Immature natural killer cell (primary cell): Measurements from ENCODE around the gene NOS3. TPM values are rescaled to one million over a fixed set of nuclear protein-coding genes. Genes with fewer than 3 reads are reported as not detected.

Experiments
- DNase-seq, 3 donors: peaks; one replicate each; pipeline ENCODE4 v3.0.0; 2022; ENCODE audit warnings: mixed read lengths in 1 of 3
- H3K27ac Mint-ChIP-seq, 6 donors: one replicate each; pipeline ENCODE4 v1.8.0; 2020; ENCODE audit warnings: mixed read lengths in 6 of 6, mild to moderate bottlenecking in 5 of 6, inconsistent platforms in 4 of 6, moderate library complexity in 3 of 6
- H3K27me3 Mint-ChIP-seq, 3 donors: one replicate each; pipeline ENCODE4 v1.8.0; 2020 to 2021; ENCODE audit warnings: low read depth in 3 of 3, mild to moderate bottlenecking in 3 of 3, mixed read lengths in 3 of 3, moderate library complexity in 3 of 3, inconsistent platforms in 1 of 3
- H3K36me3 Mint-ChIP-seq, 3 donors: one replicate each; pipeline ENCODE4 v1.8.0; 2020; ENCODE audit warnings: mixed read lengths in 3 of 3, inconsistent platforms in 2 of 3, mild to moderate bottlenecking in 2 of 3
- H3K4me1 Mint-ChIP-seq, 2 donors: one replicate each; pipeline ENCODE4 v1.8.0; 2020; ENCODE audit warnings: inconsistent platforms in 2 of 2, mild to moderate bottlenecking in 2 of 2, mixed read lengths in 2 of 2, moderate library complexity in 1 of 2
- H3K4me3 Mint-ChIP-seq, 5 donors: one replicate each; pipeline ENCODE4 v1.8.0; 2020; ENCODE audit warnings: mild to moderate bottlenecking in 5 of 5, mixed read lengths in 5 of 5, inconsistent platforms in 3 of 5, moderate library complexity in 3 of 5
- H3K9me3 Mint-ChIP-seq, 6 donors: one replicate each; pipeline ENCODE4 v1.8.0; 2020; ENCODE audit warnings: mild to moderate bottlenecking in 6 of 6, mixed read lengths in 6 of 6, inconsistent platforms in 4 of 6, moderate library complexity in 3 of 6
- polyA plus RNA-seq, 3 donors: library from polyadenylated mRNA; unstranded; fragments of 300-500 nt; fragmentation: Illumina TruSeq; gene quantifications; one replicate each; pipeline ENCODE4 v1.2.3, GENCODE V29; 2021

NOS3 gene
- polyA plus RNA-seq, 3 donors from 2014 or later: 0.21 to 4.9 (median 2.4) TPM

DNA sequence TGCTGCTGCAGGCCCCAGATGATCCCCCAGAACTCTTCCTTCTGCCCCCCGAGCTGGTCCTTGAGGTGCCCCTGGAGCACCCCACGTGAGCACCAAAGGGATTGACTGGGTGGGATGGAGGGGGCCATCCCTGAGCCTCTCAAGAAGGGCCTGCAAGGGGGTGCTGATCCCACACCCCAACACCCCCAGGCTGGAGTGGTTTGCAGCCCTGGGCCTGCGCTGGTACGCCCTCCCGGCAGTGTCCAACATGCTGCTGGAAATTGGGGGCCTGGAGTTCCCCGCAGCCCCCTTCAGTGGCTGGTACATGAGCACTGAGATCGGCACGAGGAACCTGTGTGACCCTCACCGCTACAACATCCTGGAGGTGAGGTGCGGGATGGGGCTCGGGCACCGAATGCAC is 8.2 kb downstream of the NOS3 start:
- DNase-seq: no peak
- no peak overlapping the region for H3K4me3 Mint-ChIP-seq
- peak overlapping the region in 4 of 6 donors; percentile 19 to 82 (median 70) for H3K27ac Mint-ChIP-seq
- no peaks in the 10 kb centered on the region for H3K9me3 Mint-ChIP-seq
- no peaks in the 10 kb centered on the region for H3K36me3 Mint-ChIP-seq
- H3K4me1 Mint-ChIP-seq: peaks cover 30 to 43% of the 10 kb centered on the region in 2 donors
- H3K27me3 Mint-ChIP-seq: peaks cover 8 to 21% (median 21%) of the 10 kb centered on the region in 3 donors

DNA sequence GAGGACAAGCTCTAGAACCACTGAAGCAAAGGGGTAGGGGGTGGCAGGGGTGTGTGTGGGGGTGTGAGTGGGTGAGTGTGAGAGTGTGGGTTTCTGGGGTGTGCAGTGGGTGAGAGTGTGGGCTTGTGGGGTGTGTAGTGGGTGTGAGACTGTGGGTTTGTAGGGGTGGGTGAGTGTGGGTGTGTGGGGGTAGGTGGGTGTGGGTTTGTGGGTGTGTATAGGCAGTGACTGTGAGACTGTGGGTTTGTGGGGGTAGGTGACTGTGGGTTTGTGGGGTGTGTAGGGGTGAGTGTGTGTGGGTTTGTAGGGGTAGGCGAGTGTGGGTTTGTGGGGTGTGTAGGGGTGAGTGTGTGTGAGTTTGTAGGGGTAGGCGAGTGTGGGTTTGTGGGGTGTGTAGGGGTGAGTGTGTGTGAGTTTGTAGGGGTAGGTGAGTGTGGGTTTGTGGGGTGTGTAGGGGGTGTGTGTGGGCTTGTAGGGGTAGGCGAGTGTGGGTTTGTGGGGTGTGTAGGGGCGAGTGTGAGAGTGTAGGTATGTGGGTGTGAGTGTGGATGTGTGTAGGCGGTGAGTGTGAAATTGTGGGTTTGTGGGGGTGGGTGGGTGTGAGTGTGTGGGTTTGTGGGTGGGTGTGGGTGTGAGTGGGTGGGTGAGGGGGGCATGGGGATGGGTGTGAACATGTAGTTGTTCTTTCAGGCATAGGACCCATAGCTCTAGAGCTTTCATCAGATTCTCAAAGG is 8.8 kb downstream of the NOS3 start:
- Mint-ChIP-seq H3K9me3 (no peaks in the 10 kb centered on the region), H3K36me3 (peaks cover 0 to 3% (median 0%) of the 10 kb centered on the region in 3 donors), H3K4me3 (peak overlapping the region in 3 of 5 donors; percentile 4 to 25 (median 7)), H3K27me3 (peaks cover 8 to 21% (median 19%) of the 10 kb centered on the region in 3 donors), H3K4me1 (peaks cover 30 to 38% of the 10 kb centered on the region in 2 donors), H3K27ac (peak overlapping the region in 5 of 6 donors; percentile 63 to 86 (median 77))
- peak; percentile 68 to 74 (median 72) for DNase-seq

DNA sequence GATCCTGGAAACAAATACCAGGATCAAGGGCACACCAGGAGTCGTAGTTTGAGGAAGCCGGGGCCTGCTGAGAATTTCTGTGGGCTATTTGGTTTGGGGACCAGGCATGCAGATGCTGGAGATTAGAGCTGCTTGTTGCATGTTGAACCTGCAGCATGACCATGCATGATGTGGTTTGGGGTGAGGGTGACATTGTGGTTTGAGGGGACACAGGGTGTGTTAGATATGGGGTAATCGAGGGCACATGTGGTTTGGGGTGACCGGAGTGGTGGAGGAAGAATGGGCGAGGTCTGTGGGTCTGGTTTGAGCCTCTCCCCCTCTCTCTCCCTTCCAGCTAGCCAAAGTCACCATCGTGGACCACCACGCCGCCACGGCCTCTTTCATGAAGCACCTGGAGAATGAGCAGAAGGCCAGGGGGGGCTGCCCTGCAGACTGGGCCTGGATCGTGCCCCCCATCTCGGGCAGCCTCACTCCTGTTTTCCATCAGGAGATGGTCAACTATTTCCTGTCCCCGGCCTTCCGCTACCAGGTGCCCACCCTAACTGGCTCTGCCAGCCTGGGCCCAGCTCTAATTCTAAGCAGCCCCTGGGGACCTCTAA is 10.2 kb downstream of the NOS3 start:
- DNase-seq: no peak
- Mint-ChIP-seq H3K27me3 (peaks cover 8 to 21% (median 20%) of the 10 kb centered on the region in 3 donors), H3K4me3 (peak overlapping the region in 2 of 5 donors; percentile 38 to 54), H3K36me3 (peaks cover 0 to 3% (median 0%) of the 10 kb centered on the region in 3 donors), H3K27ac (peak overlapping the region in 4 of 6 donors; percentile 54 to 86 (median 64)), H3K4me1 (peaks cover 31 to 37% of the 10 kb centered on the region in 2 donors), H3K9me3 (no peaks in the 10 kb centered on the region)

DNA sequence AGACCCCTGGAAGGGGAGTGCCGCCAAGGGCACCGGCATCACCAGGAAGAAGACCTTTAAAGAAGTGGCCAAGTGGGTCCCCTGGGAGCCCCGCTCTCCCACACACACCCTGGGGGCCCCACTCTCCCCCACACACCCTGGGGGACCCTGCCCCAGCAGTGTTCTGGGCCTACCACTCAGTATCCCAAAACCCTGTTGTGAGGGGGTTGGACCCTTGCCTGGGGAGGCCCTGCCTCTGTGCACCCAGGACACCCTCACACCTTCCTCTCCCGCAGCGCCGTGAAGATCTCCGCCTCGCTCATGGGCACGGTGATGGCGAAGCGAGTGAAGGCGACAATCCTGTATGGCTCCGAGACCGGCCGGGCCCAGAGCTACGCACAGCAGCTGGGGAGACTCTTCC is 10.7 kb downstream of the NOS3 start:
- Mint-ChIP-seq H3K9me3 (no peaks in the 10 kb centered on the region), H3K4me3 (no peak overlapping the region), H3K27ac (peak overlapping the region in 1 of 6 donors; percentile 36), H3K4me1 (peaks cover 36 to 40% of the 10 kb centered on the region in 2 donors), H3K36me3 (peaks cover 0 to 3% (median 0%) of the 10 kb centered on the region in 3 donors), H3K27me3 (peaks cover 8 to 21% (median 20%) of the 10 kb centered on the region in 3 donors)
- DNase-seq: no peak

DNA sequence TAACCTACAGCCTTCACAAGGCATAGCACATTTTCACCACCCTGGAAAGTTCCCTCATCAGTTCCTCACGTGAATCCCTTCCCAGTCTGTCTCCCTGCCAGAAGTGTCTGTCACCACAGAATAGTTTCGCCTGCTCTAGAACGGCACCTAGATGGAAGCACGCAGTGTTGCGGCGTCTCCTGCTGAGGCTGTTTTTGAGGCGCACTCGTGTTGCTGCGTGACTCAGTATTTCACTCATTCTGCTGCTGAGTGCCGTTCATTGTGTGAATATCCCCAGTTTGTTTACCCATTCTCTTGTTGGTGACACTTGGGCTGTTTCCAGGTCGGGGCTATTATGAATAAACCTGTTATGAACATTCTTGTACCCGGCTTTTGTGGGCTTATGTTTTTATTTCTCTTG is 12.8 kb downstream of the NOS3 start:
- H3K36me3 Mint-ChIP-seq: peaks cover 0 to 3% (median 0%) of the 10 kb centered on the region in 3 donors
- H3K4me1 Mint-ChIP-seq: peaks cover 46% of the 10 kb centered on the region in 2 donors
- no peak overlapping the region for H3K27ac Mint-ChIP-seq
- H3K27me3 Mint-ChIP-seq: peaks cover 8 to 16% (median 15%) of the 10 kb centered on the region in 3 donors
- H3K4me3 Mint-ChIP-seq: no peak overlapping the region
- no peaks in the 10 kb centered on the region for H3K9me3 Mint-ChIP-seq
- DNase-seq: no peak

DNA sequence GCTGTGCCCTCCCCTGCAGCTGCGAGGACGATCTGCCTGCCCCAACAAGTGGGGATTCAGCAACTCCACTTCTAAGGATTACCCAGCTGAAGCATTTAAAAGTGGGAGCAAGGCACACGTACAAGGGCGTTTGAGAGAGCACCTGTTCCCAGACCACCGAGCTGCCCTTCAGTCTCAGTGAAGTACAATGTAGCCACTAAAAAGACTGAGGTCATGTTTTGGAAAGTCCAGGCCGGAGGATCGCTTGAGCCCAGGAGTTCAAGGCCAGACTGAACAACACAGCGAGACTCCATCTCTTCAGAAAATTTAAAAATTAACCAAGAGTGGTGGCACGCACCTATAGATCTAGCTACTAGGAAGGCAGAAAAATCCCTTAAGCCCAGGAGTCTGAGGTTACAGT is 14.7 kb downstream of the NOS3 start:
- peak overlapping the region in 1 of 6 donors; percentile 40 for H3K27ac Mint-ChIP-seq
- peaks cover 0 to 9% (median 7%) of the 10 kb centered on the region in 3 donors for H3K27me3 Mint-ChIP-seq
- no peaks in the 10 kb centered on the region for H3K9me3 Mint-ChIP-seq
- peaks cover 0 to 3% (median 0%) of the 10 kb centered on the region in 3 donors for H3K36me3 Mint-ChIP-seq
- DNase-seq: no peak
- peaks cover 39 to 53% of the 10 kb centered on the region in 2 donors for H3K4me1 Mint-ChIP-seq
- no peak overlapping the region for H3K4me3 Mint-ChIP-seq

DNA sequence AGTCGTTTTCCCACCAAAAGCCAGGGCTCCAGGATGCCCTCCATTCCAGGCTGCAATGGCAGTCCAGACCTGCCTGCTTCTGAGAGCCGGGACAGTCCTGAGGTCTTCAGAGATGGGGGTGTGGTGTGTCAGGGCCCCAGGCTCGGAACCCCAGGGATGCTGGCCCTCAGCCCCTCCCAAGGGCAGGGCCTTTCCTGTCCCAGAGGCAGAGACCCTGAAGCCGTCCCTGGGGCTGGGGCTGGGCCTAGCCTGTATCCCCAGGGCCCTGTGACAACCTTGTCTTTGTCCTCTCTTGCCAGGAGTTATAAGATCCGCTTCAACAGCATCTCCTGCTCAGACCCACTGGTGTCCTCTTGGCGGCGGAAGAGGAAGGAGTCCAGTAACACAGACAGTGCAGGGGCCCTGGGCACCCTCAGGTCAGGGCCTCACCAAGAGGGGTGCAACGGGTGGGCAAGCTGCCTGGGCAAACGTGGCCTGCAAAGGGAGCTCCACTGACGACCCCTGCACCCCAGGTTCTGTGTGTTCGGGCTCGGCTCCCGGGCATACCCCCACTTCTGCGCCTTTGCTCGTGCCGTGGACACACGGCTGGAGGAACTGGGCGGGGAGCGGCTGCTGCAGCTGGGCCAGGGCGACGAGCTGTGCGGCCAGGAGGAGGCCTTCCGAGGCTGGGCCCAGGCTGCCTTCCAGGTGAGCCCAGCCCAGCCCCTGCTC is 15.9 kb downstream of the NOS3 start:
- H3K27me3 Mint-ChIP-seq: peaks cover 0 to 12% (median 7%) of the 10 kb centered on the region in 3 donors
- no peaks in the 10 kb centered on the region for H3K9me3 Mint-ChIP-seq
- H3K4me1 Mint-ChIP-seq: peaks cover 43 to 55% of the 10 kb centered on the region in 2 donors
- no peak for DNase-seq
- peaks cover 0 to 3% (median 0%) of the 10 kb centered on the region in 3 donors for H3K36me3 Mint-ChIP-seq
- H3K4me3 Mint-ChIP-seq: peak overlapping the region in 1 of 5 donors; percentile 33
- peak overlapping the region in 1 of 6 donors; percentile 91 for H3K27ac Mint-ChIP-seq

DNA sequence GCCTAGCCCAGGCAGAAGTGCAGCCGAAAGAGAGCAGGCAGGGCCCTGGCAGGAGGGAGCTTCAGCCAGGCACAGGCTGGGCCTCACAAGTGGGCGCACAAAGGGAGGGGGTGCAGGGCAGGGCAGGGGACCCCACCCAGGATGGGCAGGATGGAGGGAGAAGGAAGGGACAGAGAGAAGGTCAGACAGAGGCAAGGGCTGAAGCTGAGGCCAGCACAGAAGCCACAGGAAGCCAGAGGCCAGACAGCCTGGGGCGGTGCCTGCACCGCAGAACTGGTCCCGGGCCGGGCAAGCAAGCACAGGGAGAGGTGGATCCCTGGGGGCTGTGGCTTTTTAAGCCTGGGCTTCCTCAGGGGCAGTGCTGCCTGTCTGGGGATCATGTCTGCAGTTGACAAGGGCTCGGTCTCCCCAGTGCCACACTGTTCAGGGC is 16.7 kb downstream of the NOS3 start:
- peak overlapping the region in 5 of 6 donors; percentile 80 to 92 (median 88) for H3K27ac Mint-ChIP-seq
- H3K4me3 Mint-ChIP-seq: peak overlapping the region; percentile 73 to 87 (median 79)
- H3K4me1 Mint-ChIP-seq: peaks cover 51 to 57% of the 10 kb centered on the region in 2 donors
- H3K9me3 Mint-ChIP-seq: no peaks in the 10 kb centered on the region
- H3K36me3 Mint-ChIP-seq: peaks cover 0 to 3% (median 0%) of the 10 kb centered on the region in 3 donors
- peaks cover 0 to 16% (median 7%) of the 10 kb centered on the region in 3 donors for H3K27me3 Mint-ChIP-seq
- DNase-seq: no peak

DNA sequence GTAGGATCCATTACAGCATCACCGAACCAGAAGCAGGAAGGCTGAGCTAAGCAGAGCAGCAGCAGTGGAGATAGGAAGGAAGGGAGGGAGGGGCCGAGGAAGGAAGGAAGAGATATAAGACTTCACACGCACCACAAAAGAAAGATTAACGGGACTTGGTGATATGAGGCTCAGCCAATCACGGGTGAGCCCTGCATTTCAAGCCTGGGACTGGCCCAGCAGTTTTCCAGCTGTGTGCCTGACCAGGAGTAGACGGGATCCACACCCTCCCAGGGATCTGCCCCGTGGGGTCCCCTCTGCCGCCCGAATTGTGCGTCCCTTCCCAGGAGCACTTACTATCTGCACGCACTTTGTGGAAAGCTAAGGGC is 17.3 kb downstream of the NOS3 start:
- Mint-ChIP-seq H3K4me1 (peaks cover 57 to 63% of the 10 kb centered on the region in 2 donors), H3K36me3 (peaks cover 0 to 3% (median 0%) of the 10 kb centered on the region in 3 donors), H3K27ac (peak overlapping the region; percentile 60 to 92 (median 85)), H3K27me3 (peaks cover 0 to 21% (median 11%) of the 10 kb centered on the region in 3 donors), H3K9me3 (no peaks in the 10 kb centered on the region), H3K4me3 (peak overlapping the region; percentile 73 to 87 (median 79))
- DNase-seq: no peak

DNA sequence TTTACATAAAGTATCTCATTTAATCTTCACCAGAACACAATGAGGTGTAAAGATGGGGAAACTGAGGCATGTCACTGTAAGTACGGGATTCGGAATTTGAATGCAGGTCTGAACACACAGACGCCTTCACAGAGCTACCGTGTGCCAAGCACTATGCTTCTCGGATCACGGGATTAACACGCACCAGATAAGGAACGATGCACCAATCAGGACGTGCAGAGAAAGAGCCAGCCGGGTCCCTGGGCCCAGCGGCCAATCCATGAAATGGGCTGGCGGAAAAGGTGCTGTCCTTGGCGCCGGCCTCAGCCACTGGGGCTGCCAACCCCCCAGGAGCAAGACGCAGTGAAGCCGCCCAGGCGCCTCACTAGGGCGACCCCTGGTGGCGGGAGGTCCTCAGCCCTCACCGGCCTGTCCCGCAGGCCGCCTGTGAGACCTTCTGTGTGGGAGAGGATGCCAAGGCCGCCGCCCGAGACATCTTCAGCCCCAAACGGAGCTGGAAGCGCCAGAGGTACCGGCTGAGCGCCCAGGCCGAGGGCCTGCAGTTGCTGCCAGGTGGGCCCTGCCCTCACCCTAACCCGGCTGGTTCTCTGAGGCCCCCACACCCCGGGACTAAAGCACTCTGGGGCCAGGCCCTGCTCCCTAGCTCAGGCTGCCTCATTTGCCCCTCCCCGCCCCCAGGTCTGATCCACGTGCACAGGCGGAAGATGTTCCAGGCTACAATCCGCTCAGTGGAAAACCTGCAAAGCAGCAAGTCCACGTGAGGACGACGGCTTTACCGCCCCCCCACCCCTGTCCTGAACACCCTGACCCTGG is 17.9 kb downstream of the NOS3 start:
- Mint-ChIP-seq H3K27me3 (peaks cover 4 to 23% (median 16%) of the 10 kb centered on the region in 3 donors), H3K36me3 (peaks cover 0 to 3% (median 0%) of the 10 kb centered on the region in 3 donors), H3K4me1 (peaks cover 59 to 67% of the 10 kb centered on the region in 2 donors), H3K9me3 (peaks cover 0 to 2% (median 0%) of the 10 kb centered on the region in 6 donors), H3K4me3 (peak overlapping the region; percentile 73 to 87 (median 79)), H3K27ac (peak overlapping the region; percentile 60 to 92 (median 85))
- peak; percentile 59 to 80 (median 76) for DNase-seq

DNA sequence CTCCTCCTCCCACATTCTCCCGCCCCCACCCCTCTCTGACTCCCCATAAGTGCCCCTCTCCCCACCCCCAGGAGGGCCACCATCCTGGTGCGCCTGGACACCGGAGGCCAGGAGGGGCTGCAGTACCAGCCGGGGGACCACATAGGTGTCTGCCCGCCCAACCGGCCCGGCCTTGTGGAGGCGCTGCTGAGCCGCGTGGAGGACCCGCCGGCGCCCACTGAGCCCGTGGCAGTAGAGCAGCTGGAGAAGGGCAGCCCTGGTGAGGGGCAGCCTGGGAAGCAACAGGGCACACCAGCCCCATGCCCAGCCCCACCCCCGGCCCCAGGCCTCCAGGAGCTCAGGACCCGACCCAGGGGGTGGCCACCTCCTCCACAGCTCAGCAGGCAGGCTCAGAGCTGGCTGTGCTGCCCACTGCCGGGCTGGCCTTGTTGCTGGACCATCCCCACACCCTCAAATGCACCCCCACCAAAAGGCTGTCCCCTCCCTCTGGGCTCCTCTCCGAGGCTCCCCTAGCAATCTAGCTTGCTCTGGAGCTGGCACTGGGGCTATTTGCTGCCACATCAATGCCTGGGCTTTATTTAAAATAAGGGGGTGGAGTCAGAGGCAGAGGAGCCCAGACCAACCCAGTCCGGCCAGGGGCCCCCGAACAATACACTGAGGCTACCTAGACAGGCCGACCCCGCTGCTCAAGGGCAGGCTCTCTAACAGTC is 18.7 kb downstream of the NOS3 start:
- H3K4me3 Mint-ChIP-seq: no peak overlapping the region
- H3K4me1 Mint-ChIP-seq: peaks cover 67 to 74% of the 10 kb centered on the region in 2 donors
- no peak for DNase-seq
- H3K9me3 Mint-ChIP-seq: peaks cover 0 to 2% (median 0%) of the 10 kb centered on the region in 6 donors
- H3K36me3 Mint-ChIP-seq: peaks cover 0 to 2% (median 0%) of the 10 kb centered on the region in 3 donors
- H3K27me3 Mint-ChIP-seq: peaks cover 11 to 29% (median 24%) of the 10 kb centered on the region in 3 donors
- H3K27ac Mint-ChIP-seq: peak overlapping the region in 2 of 6 donors; percentile 77 to 92

DNA sequence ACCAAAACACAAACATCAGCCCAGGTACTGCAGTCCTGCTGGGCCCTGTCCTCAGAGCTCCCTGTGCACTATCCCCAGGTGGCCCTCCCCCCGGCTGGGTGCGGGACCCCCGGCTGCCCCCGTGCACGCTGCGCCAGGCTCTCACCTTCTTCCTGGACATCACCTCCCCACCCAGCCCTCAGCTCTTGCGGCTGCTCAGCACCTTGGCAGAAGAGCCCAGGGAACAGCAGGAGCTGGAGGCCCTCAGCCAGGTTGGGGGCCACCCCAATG is 19.2 kb downstream of the NOS3 start:
- no peak for DNase-seq
- Mint-ChIP-seq H3K4me1 (peaks cover 72 to 79% of the 10 kb centered on the region in 2 donors), H3K4me3 (peak overlapping the region in 2 of 5 donors; percentile 70 to 80), H3K36me3 (no peaks in the 10 kb centered on the region), H3K27ac (peak overlapping the region; percentile 93 to 98 (median 96)), H3K9me3 (peaks cover 0 to 2% (median 0%) of the 10 kb centered on the region in 6 donors), H3K27me3 (peaks cover 13 to 29% (median 29%) of the 10 kb centered on the region in 3 donors)
